Amygdala (tissue), 56 donors: ENCODE measurements around the gene RAD51B.
"Not testable (repeated sequence)": the region's sequence is repeated elsewhere in the genome, so short reads cannot be mapped to it uniquely, and the experiment has no call there.

ENCODE experiments used
- DNase-seq, 56 donors: peaks; one replicate each; lab custom pipeline; 2025; lab: John Stamatoyannopoulos, UW

RAD51B gene

GRCh38 chr14:67819563-67820421 lies at the start of gene RAD51B:
Gene RAD51B (plus strand): TSS chr14:67819779.
- DNase-seq: peak; percentile 7 to 93 (median 68)

DNA sequence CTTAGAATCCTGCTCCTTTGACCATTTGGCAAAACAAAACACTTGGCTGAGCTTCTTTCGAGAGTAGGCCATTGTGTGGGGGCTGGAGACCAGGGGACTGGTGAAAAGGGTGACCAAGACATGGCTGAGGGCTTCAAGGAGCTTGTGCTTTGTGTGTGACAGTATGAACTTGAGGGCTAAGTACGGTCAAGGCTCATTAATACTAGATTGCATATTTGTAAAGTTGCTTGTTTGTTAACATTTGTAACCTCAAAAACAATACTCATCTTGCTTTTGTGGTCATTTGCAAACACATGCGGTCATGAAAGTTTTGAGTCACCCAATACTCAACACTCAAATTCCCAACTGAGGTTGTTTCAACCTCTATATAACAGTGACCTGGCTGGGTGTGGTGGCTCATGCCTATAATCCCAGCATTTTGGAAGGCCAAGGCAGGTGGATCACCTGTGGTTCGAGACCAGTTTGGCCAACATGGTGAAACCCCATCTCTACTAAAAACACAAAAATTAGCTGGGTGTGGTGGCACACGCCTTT lies 45.7 kb upstream of the RAD51B start:
- DNase-seq: no peak

- no peak for DNase-seq
These were observed 42.8 kb upstream of the RAD51B start for GRCh38 chr14:67776653-67777322.

DNA sequence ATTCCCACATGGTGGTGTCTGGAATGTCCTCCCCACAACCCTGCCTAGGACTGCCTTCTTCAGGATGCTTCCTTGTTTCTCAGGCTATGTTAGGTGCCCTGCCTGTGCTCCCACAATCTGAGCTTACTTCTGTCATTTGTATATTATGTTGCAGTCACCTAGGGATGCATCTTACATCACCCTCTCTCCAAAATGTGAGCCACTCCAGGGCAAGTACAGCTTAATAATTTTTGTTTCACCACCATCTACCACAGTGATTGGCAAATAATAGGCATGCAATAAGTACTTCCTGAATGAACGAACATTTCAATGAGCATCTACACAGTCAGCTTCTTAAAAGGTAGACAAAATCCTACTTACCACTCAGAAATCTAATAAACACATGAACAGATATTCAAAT lies 40.8 kb upstream of the RAD51B start:
- DNase-seq: no peak

GRCh38 chr14:67782090-67782489 lies 37.5 kb upstream of the RAD51B start:
- no peak for DNase-seq

DNA sequence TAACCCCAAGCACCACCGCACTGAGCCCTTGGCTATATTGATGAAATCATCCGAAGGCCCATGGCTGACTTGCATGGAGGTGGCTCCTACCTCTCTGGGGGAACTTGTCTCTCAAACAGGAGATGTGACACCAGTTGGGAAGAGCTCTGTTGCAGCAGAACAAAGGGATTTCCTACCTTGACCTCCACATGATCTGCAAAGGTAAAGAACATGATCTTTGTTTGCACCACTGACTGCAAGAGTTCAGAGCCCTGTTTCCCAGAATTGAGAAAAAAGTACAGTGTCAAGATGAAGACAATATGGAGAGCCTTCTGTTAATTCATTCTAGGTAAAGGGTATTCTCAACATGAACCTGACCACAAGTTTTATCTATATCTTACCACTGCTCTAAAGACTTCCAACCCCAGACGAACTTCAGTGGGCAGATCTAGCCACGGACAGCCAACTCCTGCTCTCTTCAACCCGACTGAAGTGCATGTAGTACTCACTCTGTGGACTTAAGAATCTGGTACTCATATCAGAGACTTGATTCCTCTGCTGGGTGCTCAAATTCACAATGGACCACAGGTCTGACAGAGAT lies 35.2 kb upstream of the RAD51B start:
- DNase-seq: no peak

DNA sequence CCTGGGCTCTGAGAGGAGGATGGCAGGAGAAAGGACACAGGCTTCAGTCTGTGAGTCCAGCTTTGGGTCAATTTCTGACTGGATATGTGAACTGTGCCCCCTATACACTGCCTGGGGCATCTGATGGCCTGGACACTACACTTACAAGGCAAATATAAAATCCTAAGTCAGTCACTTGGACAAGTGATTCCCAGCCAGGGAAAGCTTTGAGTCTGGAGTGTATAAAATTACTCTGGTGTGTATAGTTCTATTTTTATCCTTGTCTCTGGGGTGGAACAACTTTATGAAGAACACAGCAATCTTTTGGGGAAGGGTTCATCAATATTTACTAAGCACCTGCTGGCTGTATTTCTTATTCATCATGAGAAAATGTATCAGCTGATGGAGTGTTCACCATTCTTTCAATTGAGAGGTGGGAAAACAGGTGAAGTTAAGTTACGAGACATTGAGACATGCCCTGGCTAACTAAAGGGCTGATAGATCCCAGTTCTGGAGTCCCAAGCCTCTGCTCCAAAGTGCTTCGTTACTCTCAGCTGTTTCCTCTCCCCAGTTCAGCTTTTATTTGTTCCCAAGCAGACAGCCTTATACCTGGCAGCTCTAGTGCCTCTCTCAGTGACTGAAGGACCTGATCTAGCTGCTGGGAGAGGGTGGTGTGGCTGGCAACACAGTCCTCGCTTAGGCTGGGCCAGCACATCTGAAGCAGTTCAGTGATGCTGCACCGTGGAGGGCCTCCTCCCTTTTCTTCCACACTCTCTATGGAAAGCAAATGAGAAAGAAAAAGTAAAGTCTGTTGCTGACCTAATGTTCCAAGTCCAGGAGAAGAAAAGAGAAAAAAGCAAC lies 34.1 kb upstream of the RAD51B start:
- DNase-seq: no peak

GRCh38 chr14:67787673-67788072 lies 31.9 kb upstream of the RAD51B start:
- DNase-seq: no peak

DNA sequence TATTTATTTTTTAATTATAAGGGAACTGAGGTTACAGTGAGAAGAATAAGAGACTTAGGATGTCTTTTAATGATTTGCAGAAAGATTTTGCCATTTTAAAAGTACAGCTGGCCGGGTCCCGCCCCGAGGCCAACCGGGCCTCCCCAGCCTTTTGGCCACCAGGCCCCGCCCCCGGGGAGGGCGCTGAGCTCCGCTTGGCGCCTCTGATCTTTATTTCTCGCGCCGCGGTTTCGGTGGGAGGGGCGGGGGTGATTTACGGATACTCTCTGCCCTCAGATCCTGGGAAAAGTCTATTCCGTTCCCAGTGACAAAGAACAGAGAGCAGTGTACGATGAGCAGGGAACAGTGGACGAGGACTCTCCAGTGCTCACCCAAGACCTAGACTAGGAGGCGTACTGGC lies 20.8 kb upstream of the RAD51B start:
- no peak for DNase-seq

- no peak for DNase-seq
These were observed 18.8 kb upstream of the RAD51B start for GRCh38 chr14:67800743-67801142.

DNA sequence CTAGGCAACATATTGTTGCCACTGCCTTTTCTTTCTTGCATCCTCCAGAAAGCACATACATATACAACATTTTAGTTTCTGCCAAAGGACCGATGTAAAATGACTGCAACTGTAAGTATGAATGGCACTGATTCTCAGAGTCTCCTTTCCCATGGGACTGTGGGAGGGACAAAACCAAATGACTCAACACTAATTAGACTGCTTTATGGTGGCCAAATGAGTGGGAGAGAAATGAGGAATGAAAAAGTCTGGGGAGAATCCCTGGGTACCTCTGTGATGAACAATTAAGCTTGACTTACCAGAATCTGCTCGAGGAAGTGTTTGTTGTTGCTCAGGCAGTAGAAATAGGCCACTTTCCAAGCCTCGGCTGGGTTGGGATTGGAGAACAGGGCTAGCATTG lies 13.3 kb upstream of the RAD51B start:
- DNase-seq: no peak

GRCh38 chr14:67814821-67815220 lies 4.8 kb upstream of the RAD51B start:
- DNase-seq: no peak

GRCh38 chr14:67815573-67816225 lies 3.9 kb upstream of the RAD51B start:
- DNase-seq: peak in 2 of 56 donors; percentile 12 to 41

- peak; percentile 56 to 96 (median 89) for DNase-seq
These were observed 3.1 kb upstream of the RAD51B start, which contains the start of gene ZFYVE26 for GRCh38 chr14:67816326-67817002. Gene ZFYVE26 (minus strand): TSS chr14:67816590. CDS start chr14:67815963, 627 bp downstream.

DNA sequence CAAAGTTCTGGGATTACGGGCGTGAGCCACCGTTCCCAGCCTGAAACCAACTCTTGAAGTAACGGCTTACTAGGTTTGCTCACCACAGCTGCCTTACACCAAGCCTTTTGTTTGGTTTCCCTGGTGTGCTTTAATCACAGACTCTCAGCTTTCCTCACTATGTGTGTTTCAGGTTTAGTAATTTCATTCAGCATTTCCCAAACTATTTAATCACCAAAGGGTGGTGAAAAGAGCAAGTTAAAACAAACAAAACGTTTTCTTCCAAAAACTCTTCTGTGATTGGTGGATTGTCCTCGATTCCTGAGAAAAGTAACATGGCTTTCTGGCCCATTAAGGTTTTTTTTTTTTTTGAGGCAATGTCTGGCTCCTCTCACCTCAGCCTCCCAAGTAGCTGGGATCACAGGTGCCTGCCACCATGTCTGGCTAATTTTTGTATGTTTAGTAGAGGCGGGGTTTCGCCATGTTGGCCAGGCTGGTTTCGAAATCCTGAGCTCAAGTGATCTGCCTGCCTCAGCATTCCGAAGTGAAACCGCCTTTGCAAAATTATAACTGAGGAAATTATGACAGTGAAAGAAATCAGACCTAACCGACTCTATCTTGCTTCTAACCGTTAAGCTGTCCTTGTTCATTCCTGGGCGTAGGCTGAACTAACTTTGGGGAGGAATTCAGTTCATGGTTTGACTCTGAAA lies 1.7 kb upstream of the RAD51B start:
- no peak for DNase-seq

DNA sequence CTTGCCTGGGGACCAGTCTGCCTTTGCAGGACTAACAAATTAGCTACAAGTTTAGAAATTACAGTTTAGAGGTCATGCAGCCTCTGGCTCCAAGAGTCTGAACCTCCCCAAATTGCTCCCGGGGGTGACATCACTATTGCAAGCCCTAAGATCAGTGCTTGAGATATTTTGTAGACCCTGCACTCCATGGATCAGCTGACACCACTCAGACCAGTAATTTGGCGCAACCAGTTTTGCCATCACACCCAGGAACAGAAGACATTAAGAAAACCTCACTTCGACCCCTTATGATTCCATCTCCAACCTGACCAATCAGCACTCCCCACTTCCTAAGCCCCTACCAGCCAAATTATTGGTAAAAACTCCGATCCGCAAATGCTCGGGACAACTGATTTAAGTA lies 1.1 kb upstream of the RAD51B start:
- DNase-seq: not testable (repeated sequence)

- DNase-seq: no peak
These were observed 921 bp downstream of the RAD51B start for GRCh38 chr14:67820428-67820971.

- DNase-seq: no peak
These were observed 1.5 kb downstream of the RAD51B start for GRCh38 chr14:67821121-67821520.
